ENCODE results near the gene EFCAB8. TPM values are rescaled to one million over a fixed set of nuclear protein-coding genes. Genes with fewer than 3 reads are reported as not detected.
"Not testable (repeated sequence)": the region's sequence is repeated elsewhere in the genome, so short reads cannot be mapped to it uniquely, and the experiment has no call there.

EFCAB8 gene
- total and polyA plus RNA-seq, 9 donors, result 0.08 to 0.20 TPM; not detected in 7

GRCh38 chr20:32973077-32973717 is 114.5 kb downstream of the EFCAB8 start:
- WGBS, 3 donors, result 87 to 90% (median 90%) methylated on average over 10 of the region's 10 CpGs
- Histone ChIP-seq H3K36me3 (no peaks in the 10 kb centered on the region), H3K4me3 (no peak overlapping the region), H3K4me1 (ENCODE audit: insufficient read depth) (no peaks in the 10 kb centered on the region), H3K9me3 (no peaks in the 10 kb centered on the region), H3K27ac (no peak overlapping the region), H3K27me3 (no peaks in the 10 kb centered on the region)
- no peak for TF ChIP-seq CTCF (IDR thresholded peaks at IDR 0.05)
- no peak for TF ChIP-seq EP300 (IDR thresholded peaks at IDR 0.05)
- no peak for TF ChIP-seq POLR2A (IDR thresholded peaks at IDR 0.05)
- no peak for DNase-seq
- intact Hi-C loops (cut with DNase I), result no loop called here

- intact Hi-C loops (cut with DNase I); H3K27me3 ChIP-seq; H3K36me3 ChIP-seq; H3K9me3 ChIP-seq; H3K4me1 ChIP-seq (ENCODE audit: insufficient read depth); H3K27ac ChIP-seq; DNase-seq; H3K4me3 ChIP-seq: not testable (repeated sequence)
- WGBS, 3 donors, result 65 to 76% (median 74%) methylated on average over 9 of the region's 9 CpGs
These were observed 115.7 kb downstream of the EFCAB8 start for GRCh38 chr20:32974204-32975064.

GRCh38 chr20:32975121-32975520 is 116.4 kb downstream of the EFCAB8 start:
- H3K27me3 ChIP-seq; H3K36me3 ChIP-seq; DNase-seq; H3K4me3 ChIP-seq; H3K9me3 ChIP-seq; H3K27ac ChIP-seq; intact Hi-C loops (cut with DNase I); H3K4me1 ChIP-seq (ENCODE audit: insufficient read depth): not testable (repeated sequence)
- 12 to 37% (median 14%) methylated on average over 4 of the region's 4 CpGs for WGBS, 3 donors

GRCh38 chr20:32975698-32976674 is 117.3 kb downstream of the EFCAB8 start:
- H3K36me3 ChIP-seq, result no peaks in the 10 kb centered on the region
- no peaks in the 10 kb centered on the region for H3K9me3 ChIP-seq
- DNase-seq, result no peak
- no peaks in the 10 kb centered on the region for H3K27me3 ChIP-seq
- WGBS, 3 donors, result 79 to 87% (median 79%) methylated on average over 15 of the region's 15 CpGs
- no peak for TF ChIP-seq EP300 (IDR thresholded peaks at IDR 0.05)
- TF ChIP-seq POLR2A (IDR thresholded peaks at IDR 0.05), result no peak
- TF ChIP-seq CTCF (IDR thresholded peaks at IDR 0.05), result no peak
- H3K4me1 ChIP-seq (ENCODE audit: insufficient read depth), result no peaks in the 10 kb centered on the region
- no peak overlapping the region for H3K4me3 ChIP-seq
- intact Hi-C loops (cut with DNase I), result no loop called here
- no peak overlapping the region for H3K27ac ChIP-seq

GRCh38 chr20:32976746-32977145 is 118.0 kb downstream of the EFCAB8 start:
- Histone ChIP-seq H3K4me1 (ENCODE audit: insufficient read depth) (no peaks in the 10 kb centered on the region), H3K27ac (no peak overlapping the region), H3K36me3 (no peaks in the 10 kb centered on the region), H3K9me3 (no peaks in the 10 kb centered on the region), H3K27me3 (no peaks in the 10 kb centered on the region), H3K4me3 (no peak overlapping the region)
- WGBS, 3 donors, result 74 to 83% (median 78%) methylated on average over 6 of the region's 6 CpGs
- intact Hi-C loops (cut with DNase I), result no loop called here
- TF ChIP-seq CTCF (IDR thresholded peaks at IDR 0.05) (no peak), POLR2A (IDR thresholded peaks at IDR 0.05) (no peak), EP300 (IDR thresholded peaks at IDR 0.05) (no peak)
- no peak for DNase-seq

Measured in ovary (tissue), 9 donors.